HCT116 (cell line): ENCODE measurements around the gene SMIM8. TPM values are rescaled to one million over a fixed set of nuclear protein-coding genes. Genes with fewer than 3 reads are reported as not detected.

Source experiments
- total RNA-seq: library from RNA; stranded (reverse); gene quantifications from one replicate; pipeline ENCODE4 v1.2.1, GENCODE V29; 2021; ENCODE audit not compliant: unreplicated experiment

SMIM8 gene
- total RNA-seq, 1 experiment from 2014 or later: 8.0 TPM

Other genes with a start within 250 kb of the SMIM8 start
- not detected for gene CGA, start 227.5 kb upstream of the SMIM8 start, total RNA-seq
- gene ZNF292, start 167.0 kb upstream of the SMIM8 start, total RNA-seq: 35.3 TPM
- not detected for gene GJB7, start 6.7 kb downstream of the SMIM8 start, total RNA-seq
- gene C6orf163, start 22.2 kb downstream of the SMIM8 start, total RNA-seq: 1.5 TPM
- 0.54 TPM for gene CFAP206, start 85.4 kb downstream of the SMIM8 start, total RNA-seq
- 29.1 TPM for gene SLC35A1, start 150.4 kb downstream of the SMIM8 start, total RNA-seq